HG02571 (cell line): ENCODE measurements around the gene TMEM59L.
"Not testable (repeated sequence)": the region's sequence is repeated elsewhere in the genome, so short reads cannot be mapped to it uniquely, and the experiment has no call there.

Experiments used
- ATAC-seq: cut with Tn5 transposase; IDR thresholded peaks from one replicate; pipeline ENCODE4 v1.9.1; 2021; ENCODE audit warnings: mild to moderate bottlenecking, moderate library complexity; ENCODE audit not compliant: unreplicated experiment

TMEM59L gene

DNA sequence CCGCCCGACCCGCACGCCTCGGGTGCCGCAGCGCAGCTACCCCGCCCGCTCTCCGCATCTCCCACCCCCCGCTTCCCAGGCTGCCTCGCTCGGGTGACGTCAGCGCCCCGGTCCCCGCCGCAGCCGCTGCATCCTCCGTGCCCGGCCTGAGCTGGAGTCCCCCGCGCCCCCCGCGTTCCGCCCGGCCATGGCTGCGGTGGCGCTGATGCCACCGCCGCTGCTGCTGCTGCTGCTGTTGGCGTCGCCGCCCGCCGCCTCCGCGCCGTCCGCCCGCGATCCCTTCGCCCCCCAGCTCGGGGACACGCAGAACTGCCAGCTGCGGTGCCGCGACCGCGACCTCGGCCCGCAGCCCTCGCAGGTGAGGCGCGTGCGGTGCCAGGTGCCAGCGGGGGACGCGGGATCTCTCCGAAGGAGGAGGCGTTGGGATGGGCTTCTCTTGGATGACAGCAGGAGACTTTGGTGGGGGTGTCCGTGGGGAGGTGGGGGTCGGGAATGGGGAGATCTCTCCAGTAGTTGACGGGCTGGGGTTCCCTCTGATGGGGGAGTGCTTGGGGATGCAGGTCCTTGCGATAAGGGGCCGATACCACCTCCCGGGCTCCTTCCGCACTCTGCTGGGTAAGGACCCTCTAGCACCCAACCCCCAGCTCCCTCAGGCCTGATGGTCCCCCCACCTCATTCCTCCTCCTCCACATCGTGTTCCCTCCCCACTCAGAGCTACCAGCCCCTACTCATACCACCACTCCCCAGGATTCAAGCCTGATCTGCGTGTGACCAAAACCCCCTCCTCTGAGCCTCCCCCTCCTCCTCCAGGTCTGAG is at the start of gene TMEM59L:
TSS of gene TMEM59L (plus strand) at position 99 of the 817 bp plus-strand sequence. CDS start at position 188, 89 bp downstream.
- no peak for ATAC-seq

DNA sequence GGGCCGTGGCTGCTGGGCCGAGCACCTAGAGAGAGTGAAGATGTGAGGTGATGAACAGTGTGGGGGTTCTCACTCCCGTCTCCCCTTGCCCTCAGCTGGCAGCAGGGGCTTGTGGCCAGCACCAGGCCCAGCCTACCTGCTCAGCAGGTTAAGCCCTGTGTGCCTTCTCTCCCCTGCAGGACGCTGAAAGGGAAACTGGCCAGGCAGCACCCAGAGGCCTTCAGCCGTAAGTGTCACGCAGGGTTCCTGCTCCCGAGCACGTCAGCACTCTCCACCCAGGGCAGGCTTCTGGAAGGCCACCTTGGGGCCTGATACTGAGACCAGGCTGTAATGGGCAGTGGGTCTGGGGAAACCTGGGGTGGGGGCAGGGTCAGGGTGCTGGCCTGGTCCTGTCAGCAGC is 45.7 kb upstream of the TMEM59L start:
- ATAC-seq, result no peak

DNA sequence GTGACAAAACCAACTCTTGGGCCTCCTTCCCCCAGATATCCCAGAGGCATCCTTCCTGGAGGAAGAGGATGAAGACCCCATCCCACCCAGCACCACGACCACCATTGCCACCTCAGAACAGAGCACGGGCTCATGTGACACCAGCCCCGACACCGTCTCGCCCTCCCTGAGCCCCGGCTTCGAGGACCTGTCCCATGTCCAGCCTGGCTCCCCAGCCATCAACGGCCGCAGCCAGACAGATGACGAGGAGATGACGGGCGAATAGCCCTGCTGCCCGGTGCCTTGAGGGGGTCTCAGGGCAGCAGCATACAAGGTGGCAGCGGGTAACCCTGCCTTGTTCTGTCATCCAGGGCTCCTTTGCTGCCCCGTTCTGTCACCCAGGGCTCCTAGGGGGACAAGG is 44.3 kb upstream of the TMEM59L start:
- no peak for ATAC-seq

DNA sequence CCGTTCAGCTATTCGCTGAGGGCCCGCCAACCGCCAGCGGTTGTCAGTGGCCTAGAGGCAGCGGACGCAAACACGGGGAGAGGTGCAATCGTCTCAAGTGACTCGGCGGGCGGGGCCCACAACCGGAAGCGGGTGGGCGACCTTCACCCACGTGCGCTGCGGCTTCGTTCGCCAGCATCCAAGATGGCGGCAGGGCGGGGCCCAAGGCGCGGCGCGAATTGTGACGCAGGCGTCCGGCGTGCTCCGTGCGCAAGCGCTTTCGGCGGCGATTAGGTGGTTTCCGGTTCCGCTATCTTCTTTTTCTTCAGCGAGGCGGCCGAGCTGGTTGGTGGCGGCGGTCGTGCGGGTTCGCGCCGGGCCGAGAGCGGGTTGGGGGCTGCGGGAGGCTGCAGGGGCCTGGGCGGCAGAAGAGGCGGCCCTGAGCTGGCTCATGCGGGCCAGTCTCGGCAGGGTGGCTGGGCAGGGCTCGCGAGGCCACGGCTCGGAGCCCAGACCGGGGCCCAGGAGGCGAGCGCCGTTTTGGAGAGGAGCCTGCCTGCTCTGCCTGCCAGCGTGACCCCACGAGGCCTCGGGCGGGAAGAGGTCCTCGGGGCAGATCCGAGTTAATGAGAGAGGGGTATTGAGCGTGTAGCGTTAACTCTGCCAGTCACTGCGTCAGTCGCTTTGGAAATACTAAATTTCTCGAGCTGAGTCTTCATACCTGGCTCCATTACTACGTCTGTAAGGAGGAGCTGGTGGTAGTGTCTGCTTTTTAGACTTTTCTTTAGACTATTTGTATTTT is 40.9 kb upstream of the TMEM59L start, which contains the start of gene UBA52:
TSS of gene UBA52 (plus strand) at position 294 of the 781 bp plus-strand sequence. CDS start 1,444 bp downstream, outside the sequence.
- peak; percentile 81 for ATAC-seq

DNA sequence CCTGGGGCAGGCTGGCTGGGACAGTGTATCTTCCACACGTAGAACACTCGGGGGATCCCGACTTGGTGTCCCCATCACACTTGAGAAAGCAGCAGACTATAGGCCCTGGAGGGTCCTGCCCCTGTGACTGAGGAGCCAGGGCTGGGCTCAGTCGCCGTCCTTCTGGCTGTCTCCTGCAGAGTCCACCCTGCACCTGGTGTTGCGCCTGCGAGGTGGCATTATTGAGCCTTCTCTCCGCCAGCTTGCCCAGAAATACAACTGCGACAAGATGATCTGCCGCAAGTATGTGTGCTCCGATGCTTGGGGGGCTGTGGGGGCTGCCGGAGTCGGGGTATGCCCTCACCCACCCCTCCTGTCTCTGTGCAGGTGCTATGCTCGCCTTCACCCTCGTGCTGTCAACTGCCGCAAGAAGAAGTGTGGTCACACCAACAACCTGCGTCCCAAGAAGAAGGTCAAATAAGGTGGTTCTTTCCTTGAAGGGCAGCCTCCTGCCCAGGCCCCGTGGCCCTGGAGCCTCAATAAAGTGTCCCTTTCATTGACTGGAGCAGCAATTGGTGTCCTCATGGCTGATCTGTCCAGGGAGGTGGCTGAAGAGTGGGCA is 37.9 kb upstream of the TMEM59L start:
- ATAC-seq, result no peak

DNA sequence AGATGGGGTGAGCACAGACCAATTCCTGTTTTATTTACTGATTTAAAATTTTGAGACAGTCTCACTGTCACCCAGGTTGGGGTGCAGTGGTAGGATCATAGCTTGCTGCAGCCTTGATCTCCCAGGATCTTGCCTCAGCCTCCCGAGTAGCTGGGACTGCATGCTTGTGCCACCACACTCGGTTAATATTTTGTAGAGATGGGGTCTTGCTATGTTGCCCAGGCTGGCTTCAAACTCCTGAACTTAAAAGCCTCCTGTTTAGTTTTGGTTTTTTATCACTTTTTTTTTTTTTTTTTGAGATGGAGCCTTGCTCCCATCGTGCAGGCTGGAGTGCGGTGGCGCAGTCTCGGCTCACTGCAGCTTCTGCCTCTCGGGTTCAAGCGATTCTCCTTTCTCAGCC is 36.3 kb upstream of the TMEM59L start:
- ATAC-seq, result no peak

DNA sequence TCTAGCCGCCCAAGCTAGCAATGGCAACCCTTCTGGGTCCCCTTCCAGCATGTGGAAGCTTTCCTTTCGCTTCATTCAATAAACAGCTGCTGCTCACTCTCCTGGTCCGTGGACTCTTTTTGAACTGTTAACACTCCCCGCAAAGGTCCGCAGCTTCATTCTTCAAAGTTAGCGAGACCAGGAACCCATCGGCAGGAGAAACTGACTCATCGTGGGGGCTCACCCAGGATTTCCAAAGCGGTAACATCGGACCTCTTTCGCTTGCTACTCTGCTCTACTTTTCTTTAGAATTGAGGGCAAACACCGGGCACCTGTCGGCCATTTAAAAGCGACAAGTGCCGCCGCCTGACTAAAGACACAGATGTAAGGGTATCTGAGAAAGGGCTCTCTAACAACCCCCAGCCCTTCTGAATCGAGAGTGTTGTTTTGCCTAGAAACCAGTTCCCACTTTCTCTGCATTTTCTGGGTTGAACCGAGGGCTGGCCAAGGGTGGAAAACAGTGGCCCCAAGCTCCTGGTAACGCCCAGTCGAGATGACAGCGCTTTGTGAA is 35.2 kb upstream of the TMEM59L start:
- ATAC-seq, result no peak

DNA sequence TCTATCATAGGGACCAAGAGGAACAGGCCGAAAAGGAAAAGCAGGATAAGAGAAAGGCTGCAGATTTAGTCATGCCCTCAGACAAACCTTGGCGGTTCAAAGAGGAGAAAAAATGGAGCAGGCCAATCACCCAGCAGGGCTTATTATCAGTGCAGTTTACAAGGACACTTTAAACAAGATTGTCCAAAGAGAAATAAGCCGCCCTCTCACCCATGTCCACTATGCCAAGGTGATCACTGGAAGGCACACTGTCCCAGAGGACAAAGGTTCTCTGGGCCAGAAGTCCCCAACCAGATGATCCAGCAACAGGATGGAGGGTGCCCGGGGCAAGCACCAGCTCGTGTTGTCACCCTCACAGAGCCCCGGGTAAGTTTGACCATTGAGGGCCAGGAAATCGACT is 32.4 kb upstream of the TMEM59L start:
- ATAC-seq, result no peak

DNA sequence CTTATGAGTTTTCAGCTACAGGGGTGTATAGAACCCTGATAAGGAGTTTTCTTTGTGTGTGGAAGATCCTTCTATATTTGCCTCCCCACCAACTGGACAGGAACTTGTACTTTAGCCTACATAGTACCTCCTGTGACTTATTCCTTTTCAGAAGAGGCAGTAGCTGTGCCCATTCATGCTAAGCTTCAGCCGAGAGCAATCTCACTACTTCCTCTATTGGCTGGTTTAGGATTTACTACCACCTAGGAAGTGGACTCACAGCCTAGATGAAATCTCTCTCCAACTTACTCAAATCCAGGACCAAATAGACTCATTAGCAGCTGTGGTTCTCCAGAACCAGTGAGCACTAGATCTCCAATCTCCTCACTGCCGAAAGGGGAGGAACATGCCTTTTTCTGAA is 26.4 kb upstream of the TMEM59L start:
- no peak for ATAC-seq

DNA sequence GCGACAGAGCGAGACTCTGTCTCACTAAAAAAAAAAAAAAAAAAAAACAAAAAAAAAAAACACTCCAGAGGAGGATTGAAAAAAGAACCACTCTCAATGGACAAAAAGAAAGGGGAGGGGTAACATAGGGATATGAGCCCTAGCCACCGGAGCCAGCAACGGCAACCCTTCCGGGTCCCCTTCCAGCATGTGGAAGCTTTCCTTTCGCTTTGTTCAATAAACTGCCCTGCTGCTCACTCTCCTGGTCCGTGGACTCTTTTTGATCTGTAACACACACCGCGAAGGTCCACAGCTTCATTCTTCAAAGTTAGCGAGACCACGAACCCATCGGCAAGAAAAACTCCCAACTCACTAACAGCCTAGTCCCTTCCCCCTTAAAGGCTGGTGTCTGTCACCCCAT is 25.1 kb upstream of the TMEM59L start:
- ATAC-seq, result no peak

DNA sequence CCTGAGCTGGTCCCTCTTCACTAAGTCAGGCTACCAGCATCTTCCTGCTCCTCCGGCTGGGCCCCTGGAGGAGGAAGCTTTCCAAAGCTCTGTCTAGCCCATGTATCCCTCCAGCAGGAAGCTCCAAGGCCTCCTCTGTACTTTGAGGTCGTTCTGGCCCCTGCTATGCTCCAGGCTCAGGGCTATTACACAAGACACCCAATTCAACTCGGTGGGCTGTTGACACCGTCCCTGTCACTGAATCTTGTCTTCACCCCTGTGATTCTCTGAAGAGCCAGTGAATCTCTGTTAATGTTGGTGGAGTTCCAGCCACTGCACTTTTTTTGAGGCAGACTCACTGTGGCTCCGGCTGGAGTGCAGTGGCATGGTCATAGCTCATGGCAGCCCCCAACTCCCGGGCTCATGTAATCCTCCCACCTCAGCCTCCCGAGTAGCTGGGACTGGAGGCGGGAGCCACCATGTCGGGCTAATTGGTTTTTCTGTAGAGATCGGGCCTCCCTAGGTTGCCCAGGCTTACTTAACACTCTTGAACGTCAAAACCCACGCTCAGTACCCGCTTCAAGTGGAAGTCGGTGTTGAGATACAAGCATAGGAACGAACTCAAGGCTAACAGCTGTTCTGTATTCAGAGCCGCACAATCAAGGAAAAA is 24.6 kb upstream of the TMEM59L start:
- no peak for ATAC-seq

DNA sequence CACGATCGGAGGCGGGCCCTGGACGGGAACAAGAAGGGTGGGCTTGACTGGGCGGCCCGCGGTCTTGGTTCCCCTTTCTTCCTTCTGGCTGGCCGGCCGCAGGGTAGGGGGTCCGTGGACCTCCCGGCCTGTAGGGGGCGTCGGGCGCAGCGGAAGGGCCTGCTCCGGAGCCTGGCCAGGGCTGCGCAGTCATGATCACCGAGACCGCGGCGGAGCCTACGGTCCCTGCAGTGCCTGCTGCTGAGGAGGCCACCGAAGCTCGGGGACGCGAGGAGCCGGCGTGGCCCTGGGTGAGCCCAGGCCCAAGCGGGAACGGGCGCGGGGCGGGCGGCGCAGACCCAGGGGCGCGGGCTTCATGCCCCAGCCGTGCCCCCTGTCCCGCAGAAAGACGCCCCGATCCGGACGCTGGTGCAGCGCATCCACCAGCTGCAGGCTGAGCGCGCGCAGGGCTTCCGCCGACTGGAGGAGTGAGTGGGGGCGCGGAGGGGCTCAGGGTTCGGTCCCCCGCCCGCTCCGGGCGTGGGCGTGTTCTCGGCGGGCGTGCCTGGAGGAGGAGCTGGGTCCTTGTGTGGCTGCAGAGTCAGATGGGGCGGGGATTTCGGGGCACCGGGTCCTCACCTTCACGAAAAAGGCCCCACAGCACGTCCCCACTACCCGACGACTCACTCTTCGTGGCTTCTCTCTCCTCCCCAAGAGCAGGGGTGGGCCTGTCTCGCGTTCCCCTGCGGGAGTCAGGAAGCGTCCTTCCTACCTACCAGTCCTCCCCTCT is 23.9 kb upstream of the TMEM59L start, which contains the start of gene REX1BD:
TSS of gene REX1BD (plus strand) at position 188 of the 769 bp plus-strand sequence. CDS start at position 192, 4 bp downstream.
- ATAC-seq, result peak; percentile 70

DNA sequence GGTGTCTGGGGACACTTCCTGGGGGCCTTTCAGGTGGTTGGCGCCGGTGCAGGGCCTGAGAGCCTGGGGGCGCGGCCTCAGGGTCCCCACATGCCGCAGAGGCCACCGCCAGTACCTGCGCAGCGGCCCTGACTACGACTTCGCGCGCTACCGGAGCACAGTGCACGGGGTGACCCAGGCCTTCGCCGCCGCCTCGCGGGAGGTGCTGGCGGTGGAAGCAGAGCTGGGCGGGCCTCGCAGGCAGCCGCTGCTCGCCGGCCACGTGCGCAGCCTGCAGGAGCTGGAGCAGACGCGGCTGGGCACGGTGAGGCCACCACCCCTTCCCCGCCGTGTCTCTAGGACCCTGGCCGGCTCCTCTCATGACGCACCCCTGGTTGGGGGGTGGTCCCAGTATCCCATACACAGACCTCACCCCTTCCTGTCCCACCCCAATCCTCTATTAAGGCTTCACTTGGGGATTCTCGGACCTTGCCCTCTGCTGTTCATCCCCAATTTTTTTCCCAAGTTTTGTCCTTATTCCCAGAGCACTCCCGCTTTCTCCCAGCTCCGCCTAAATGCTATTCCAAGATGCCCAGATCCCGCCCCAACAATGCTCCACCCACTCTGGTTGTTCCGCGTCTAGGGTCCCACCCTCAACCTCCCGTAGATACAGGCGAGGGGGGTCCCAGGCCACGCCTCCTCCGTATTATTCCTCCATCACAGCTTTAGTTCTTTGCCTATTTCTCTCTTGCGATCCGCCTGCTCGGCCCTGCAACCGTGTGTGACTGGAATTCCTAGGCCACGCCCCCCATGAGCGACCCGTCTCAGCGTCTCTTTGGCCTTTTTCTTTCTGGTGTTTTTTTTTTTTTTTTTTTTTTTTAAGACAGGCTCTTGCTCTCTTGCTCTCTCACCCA is 23.0 kb upstream of the TMEM59L start:
- ATAC-seq, result peak; percentile 25

DNA sequence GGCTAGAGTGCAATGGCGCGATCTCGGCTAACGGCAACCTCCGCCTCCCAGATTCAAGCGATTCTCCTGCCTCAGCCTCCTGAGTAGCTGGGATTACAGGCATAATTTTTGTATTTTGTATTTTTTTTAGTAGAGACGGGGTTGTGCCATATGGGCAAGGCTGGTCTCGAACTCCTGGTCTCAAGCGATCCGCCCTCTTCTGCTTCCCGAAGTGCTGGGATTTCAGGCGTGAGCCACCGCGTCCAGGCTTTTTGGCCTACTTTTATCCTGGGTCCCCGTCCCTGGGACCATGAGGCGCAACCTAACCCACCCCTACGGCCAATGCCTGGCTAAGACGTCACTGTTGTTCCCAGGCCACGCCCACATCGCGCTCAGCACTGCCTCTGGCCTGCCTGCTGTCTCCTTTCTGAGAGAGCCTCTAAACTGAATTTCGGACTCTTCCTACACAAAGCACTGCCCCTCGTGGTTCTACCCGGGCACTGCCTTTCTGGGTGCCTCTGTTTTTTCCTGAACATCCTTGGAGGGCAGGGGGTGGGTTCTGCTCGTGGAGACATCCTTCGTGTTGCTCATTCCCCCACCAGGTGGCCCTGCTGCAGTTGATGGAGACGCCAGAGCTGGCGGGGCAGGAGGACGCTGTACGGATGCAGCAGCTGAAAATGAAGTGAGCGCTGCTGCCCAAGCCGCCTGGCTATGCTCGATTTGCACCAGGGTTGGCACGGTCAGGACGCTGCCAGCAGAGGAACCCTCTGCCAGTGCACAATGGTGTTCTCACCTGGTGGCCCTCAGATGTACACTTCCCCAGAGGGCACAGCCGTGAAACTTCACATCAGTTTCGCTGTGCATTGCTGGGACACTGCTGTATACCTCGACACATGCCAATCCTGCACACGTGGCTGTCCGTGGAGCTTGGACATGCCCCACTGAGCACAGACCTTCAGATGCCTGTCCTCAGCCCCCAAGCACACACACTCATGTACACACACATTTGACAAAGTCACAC is 22.1 kb upstream of the TMEM59L start:
- ATAC-seq, result no peak

DNA sequence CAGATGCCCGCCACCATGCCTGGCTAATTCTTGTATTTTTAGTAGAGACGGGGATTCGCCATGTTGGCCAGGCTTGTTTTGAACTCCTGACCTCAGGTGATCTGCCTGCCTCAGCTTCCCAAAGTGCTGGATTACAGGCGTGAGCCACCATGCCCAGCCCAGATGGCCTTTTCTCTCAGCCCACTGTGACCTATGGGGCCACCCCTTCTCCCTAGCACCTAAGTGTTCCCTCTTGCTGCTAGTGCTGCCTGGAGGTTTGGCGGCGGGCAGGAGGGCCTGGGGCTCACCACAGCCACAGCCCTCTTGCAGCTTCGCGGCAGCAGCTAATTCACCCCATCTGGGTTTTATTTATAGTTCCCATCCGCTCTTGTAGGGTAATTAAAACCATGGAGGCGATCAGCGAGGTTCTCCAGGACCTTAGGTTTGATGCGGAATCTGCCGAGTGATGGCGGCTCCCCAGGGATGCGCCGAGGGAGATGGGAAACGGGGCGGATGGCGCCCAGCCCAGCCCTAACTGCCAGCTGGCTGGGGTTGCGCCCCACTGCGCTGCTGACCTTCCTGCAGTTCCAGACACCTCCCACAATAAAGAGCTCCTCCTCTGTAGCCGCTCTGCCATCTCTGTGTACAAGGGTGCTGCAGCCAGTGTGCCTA is 20.8 kb upstream of the TMEM59L start:
- ATAC-seq, result no peak

DNA sequence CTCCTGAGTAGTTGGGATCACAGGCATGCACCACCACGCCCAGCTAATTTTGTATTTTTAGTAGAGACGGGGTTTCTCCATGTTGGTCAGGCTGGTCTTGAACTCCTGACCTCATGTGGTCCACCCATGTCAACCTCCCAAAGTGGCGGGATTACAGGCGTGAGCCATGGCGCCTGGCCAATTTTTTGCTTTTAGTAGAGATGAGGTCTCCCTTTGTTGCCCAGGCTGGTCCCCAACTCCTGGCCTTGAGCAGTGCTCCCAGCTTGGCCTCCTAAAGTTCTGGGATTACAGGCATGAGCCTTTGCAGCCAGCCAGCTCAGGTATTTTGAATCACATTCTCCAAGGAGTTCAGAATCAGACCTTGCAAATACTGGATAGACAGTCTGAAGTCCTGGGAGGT is 19.9 kb upstream of the TMEM59L start:
- ATAC-seq, result not testable (repeated sequence)
